A549 (cell line): ENCODE measurements around the gene PAEP.
"Not testable (repeated sequence)": the region's sequence is repeated elsewhere in the genome, so short reads cannot be mapped to it uniquely, and the experiment has no call there.

Experiments
- RFX5 ChIP-seq: fragments of 450-650 bp; IDR thresholded peaks from 2 replicates; pipeline ENCODE4 v1.7.1; 2014; ENCODE audit warnings: antibody characterized with exemption, mild to moderate bottlenecking, moderate library complexity
- TF ChIP-seq, protein P1 (sequence below): fragments of 250-450 bp; sonication (Bioruptor Pico); IDR thresholded peaks from 2 replicates; pipeline ENCODE4 v1.5.0; 2021; ENCODE audit warnings: mild to moderate bottlenecking, moderate library complexity, borderline replicate concordance
- TF ChIP-seq, protein P2 (sequence below): fragments of >200 bp; sonication (Bioruptor Twin); formaldehyde crosslinking; IDR thresholded peaks from 3 replicates; pipeline ENCODE4 v1.5.1; 2016

DNA sequence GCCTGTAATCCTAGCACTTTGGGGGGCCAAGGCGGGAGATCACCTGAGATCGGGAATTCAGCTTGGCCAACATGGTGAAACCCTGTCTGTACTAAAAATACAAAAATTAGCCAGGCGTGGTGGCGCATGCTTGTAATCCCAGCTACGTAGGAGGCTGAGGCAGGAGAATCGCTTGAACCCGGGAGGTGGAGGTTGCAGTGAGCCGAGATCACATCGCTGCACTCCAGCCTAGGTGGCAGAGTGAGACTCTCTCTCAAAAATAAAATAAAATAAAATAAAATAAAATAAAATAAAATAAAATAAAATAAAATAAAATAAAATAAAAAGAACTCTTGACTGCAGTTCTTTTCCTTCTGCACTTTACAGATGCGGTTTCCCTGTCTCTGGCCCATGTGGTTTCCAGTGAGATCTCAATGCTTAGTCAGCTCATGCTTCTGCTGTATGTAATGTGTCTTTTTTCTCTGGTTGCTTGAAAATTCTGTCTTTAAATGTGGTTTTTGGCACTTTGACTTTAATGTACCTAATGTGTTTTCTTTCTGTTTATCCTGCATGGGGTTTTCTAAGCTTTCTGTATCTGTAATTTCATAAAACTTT lies 32.6 kb upstream of the PAEP start:
- TF ChIP-seq, protein P1, sequence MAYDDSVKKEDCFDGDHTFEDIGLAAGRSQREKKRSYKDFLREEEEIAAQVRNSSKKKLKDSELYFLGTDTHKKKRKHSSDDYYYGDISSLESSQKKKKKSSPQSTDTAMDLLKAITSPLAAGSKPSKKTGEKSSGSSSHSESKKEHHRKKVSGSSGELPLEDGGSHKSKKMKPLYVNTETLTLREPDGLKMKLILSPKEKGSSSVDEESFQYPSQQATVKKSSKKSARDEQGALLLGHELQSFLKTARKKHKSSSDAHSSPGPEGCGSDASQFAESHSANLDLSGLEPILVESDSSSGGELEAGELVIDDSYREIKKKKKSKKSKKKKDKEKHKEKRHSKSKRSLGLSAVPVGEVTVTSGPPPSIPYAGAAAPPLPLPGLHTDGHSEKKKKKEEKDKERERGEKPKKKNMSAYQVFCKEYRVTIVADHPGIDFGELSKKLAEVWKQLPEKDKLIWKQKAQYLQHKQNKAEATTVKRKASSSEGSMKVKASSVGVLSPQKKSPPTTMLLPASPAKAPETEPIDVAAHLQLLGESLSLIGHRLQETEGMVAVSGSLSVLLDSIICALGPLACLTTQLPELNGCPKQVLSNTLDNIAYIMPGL (CRISPR knock-in tag): not testable (repeated sequence)
- TF ChIP-seq, protein P2, sequence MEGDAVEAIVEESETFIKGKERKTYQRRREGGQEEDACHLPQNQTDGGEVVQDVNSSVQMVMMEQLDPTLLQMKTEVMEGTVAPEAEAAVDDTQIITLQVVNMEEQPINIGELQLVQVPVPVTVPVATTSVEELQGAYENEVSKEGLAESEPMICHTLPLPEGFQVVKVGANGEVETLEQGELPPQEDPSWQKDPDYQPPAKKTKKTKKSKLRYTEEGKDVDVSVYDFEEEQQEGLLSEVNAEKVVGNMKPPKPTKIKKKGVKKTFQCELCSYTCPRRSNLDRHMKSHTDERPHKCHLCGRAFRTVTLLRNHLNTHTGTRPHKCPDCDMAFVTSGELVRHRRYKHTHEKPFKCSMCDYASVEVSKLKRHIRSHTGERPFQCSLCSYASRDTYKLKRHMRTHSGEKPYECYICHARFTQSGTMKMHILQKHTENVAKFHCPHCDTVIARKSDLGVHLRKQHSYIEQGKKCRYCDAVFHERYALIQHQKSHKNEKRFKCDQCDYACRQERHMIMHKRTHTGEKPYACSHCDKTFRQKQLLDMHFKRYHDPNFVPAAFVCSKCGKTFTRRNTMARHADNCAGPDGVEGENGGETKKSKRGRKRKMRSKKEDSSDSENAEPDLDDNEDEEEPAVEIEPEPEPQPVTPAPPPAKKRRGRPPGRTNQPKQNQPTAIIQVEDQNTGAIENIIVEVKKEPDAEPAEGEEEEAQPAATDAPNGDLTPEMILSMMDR: not testable (repeated sequence)
- not testable (repeated sequence) for TF ChIP-seq RFX5
